HEK293T (cell line): ENCODE results near the gene GAP43.

Source experiments
- CTCF ChIA-PET: fragments of 350-600 bp; formaldehyde crosslinking; extraction: SDS; loops from one replicate; lab custom pipeline; 2021; ENCODE audit warnings: antibody characterized with exemption, inconsistent platforms; lab: Yijun Ruan, JAX
- POLR2A ChIA-PET: fragments of 350-600 bp; formaldehyde crosslinking; extraction: SDS; loops from one replicate; lab custom pipeline; 2020; ENCODE audit warnings: antibody characterized with exemption, inconsistent platforms; lab: Yijun Ruan, JAX
- DNase-seq: peaks from one replicate; pipeline ENCODE4 v3.0.0; 2012; ENCODE audit warnings: mixed read lengths; ENCODE audit errors: extremely low spot score
- ARNT ChIP-seq: fragments of 450-650 bp; IDR thresholded peaks from 2 replicates; pipeline ENCODE4 v1.6.1; 2017; ENCODE audit warnings: mild to moderate bottlenecking
- BHLHE40 ChIP-seq: fragments of 450-650 bp; IDR thresholded peaks from 2 replicates; pipeline ENCODE4 v1.6.1; 2016; ENCODE audit warnings: mild to moderate bottlenecking, moderate library complexity, borderline replicate concordance
- CTBP1 ChIP-seq: fragments of 450-650 bp; IDR thresholded peaks from 2 replicates; pipeline ENCODE4 v1.6.1; 2016; ENCODE audit warnings: borderline replicate concordance
- ELF4 ChIP-seq: fragments of 450-650 bp; IDR thresholded peaks from 2 replicates; pipeline ENCODE4 v1.6.1; 2017; ENCODE audit warnings: antibody characterized with exemption
- FOXA1 ChIP-seq: fragments of 450-650 bp; IDR thresholded peaks from 2 replicates; pipeline ENCODE4 v1.6.1; 2016; ENCODE audit warnings: mild to moderate bottlenecking
- FOXK2 ChIP-seq: fragments of 450-650 bp; IDR thresholded peaks from 2 replicates; pipeline ENCODE4 v1.6.1; 2016; ENCODE audit warnings: mild to moderate bottlenecking
- FOXM1 ChIP-seq: fragments of 450-650 bp; IDR thresholded peaks from 2 replicates; pipeline ENCODE4 v1.6.1; 2017; ENCODE audit warnings: mild to moderate bottlenecking, borderline replicate concordance
- HDGF ChIP-seq: fragments of 450-650 bp; IDR thresholded peaks from 2 replicates; pipeline ENCODE4 v1.6.1; 2017; ENCODE audit warnings: antibody characterized with exemption, borderline replicate concordance
- L3MBTL2 ChIP-seq: fragments of 450-650 bp; conservative IDR thresholded peaks from 2 replicates; pipeline ENCODE4 v1.6.1; 2016; ENCODE audit warnings: mild to moderate bottlenecking
- LEF1 ChIP-seq: fragments of 450-650 bp; IDR thresholded peaks from 2 replicates; pipeline ENCODE4 v1.6.1; 2017; ENCODE audit warnings: mild to moderate bottlenecking, borderline replicate concordance
- NFRKB ChIP-seq: fragments of 450-650 bp; IDR thresholded peaks from 2 replicates; pipeline ENCODE4 v1.6.1; 2016; ENCODE audit warnings: mild to moderate bottlenecking, moderate library complexity
- PKNOX1 ChIP-seq: fragments of 450-650 bp; IDR thresholded peaks from 2 replicates; pipeline ENCODE4 v1.6.1; 2016
- SP1 ChIP-seq: fragments of 450-650 bp; IDR thresholded peaks from 2 replicates; pipeline ENCODE4 v1.6.1; 2017
- SUZ12 ChIP-seq: fragments of 450-650 bp; IDR thresholded peaks from 2 replicates; pipeline ENCODE4 v1.6.1; 2016; ENCODE audit warnings: mild to moderate bottlenecking
- TARDBP ChIP-seq: fragments of 450-650 bp; IDR thresholded peaks from 2 replicates; pipeline ENCODE4 v1.6.1; 2016
- ZNF384 ChIP-seq: fragments of 450-650 bp; IDR thresholded peaks from 2 replicates; pipeline ENCODE4 v1.6.1; 2016

The GAP43 gene

GRCh38 chr3:115709093-115709492 is 85.8 kb downstream of the GAP43 start:
- CTCF ChIA-PET: interaction anchor here (0.7 kb wide), 1 partner anchor 158 kb away, joined by 3 read pairs; no protein-coding TSS in a partner anchor
- POLR2A ChIA-PET: no interaction called here
- TF ChIP-seq CTBP1: no peak
- TF ChIP-seq BHLHE40: no peak
- TF ChIP-seq TARDBP: no peak
- no peak for TF ChIP-seq PKNOX1
- TF ChIP-seq HDGF: no peak
- no peak for TF ChIP-seq FOXK2
- no peak for TF ChIP-seq FOXM1
- no peak for TF ChIP-seq L3MBTL2
- no peak for TF ChIP-seq SUZ12
- no peak for TF ChIP-seq ARNT
- no peak for DNase-seq

GRCh38 chr3:115709931-115710330 is 86.6 kb downstream of the GAP43 start:
- CTCF ChIA-PET: interaction anchor here (0.7 to 0.8 kb wide), 2 partner anchors 159 to 877 kb away, joined by 3 to 4 read pairs; no protein-coding TSS in a partner anchor
- TF ChIP-seq PKNOX1: no peak
- TF ChIP-seq SUZ12: no peak
- no peak for TF ChIP-seq L3MBTL2
- TF ChIP-seq ELF4: no peak
- no peak for TF ChIP-seq SP1
- no peak for TF ChIP-seq CTBP1
- no peak for TF ChIP-seq HDGF
- TF ChIP-seq BHLHE40: no peak
- TF ChIP-seq TARDBP: no peak
- TF ChIP-seq ZNF384: no peak
- TF ChIP-seq FOXK2: no peak
- no peak for TF ChIP-seq FOXA1
- no peak for TF ChIP-seq LEF1
- no peak for TF ChIP-seq FOXM1
- no peak for TF ChIP-seq NFRKB
- no peak for TF ChIP-seq ARNT
- DNase-seq: no peak

GRCh38 chr3:115710799-115711198 is 87.5 kb downstream of the GAP43 start:
- DNase-seq: no peak
- CTCF ChIA-PET: interaction anchor here (0.7 to 0.8 kb wide), 2 partner anchors 18 to 878 kb away, joined by 3 to 4 read pairs; no protein-coding TSS in a partner anchor
- POLR2A ChIA-PET: no interaction called here
- no peak for TF ChIP-seq CTBP1
- no peak for TF ChIP-seq SUZ12
- TF ChIP-seq HDGF: no peak
- TF ChIP-seq LEF1: no peak
- TF ChIP-seq ELF4: no peak

More at GRCh38 chr3:115709931-115710330, 86.6 kb downstream of the GAP43 start:
- POLR2A ChIA-PET: no interaction called here

DNA sequence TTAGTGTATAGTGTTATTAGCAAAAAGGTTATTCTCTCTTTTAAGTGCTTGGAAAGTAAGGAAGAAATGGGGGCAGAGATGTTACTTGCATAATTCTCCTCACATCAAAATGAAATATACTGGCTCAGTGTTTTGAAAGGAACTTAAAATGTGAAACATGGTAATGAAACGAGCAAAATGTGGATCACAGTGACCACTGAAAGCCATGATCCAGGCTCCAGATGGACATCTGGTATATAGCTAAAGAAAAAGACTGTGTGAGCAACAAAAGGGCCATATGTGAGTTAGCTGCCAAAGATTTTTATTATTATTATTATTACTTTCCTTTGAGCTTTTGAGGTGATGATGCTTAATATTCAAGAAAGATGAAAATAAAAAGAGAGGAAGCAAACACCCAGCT is 89.6 kb downstream of the GAP43 start:
- DNase-seq: no peak
- ChIA-PET CTCF (no interaction called here), POLR2A (no interaction called here)
- TF ChIP-seq ELF4 (no peak), LEF1 (no peak), FOXM1 (no peak), TARDBP (no peak), CTBP1 (no peak), FOXA1 (no peak), ZNF384 (no peak), ARNT (no peak), SP1 (no peak), SUZ12 (no peak), L3MBTL2 (no peak), BHLHE40 (no peak), HDGF (no peak), FOXK2 (no peak), PKNOX1 (no peak), NFRKB (no peak)

- CTCF ChIA-PET: no interaction called here
- DNase-seq: no peak
- POLR2A ChIA-PET: no interaction called here
- no peak for TF ChIP-seq ARNT
- no peak for TF ChIP-seq L3MBTL2
- no peak for TF ChIP-seq FOXA1
- no peak for TF ChIP-seq HDGF
- no peak for TF ChIP-seq LEF1
- no peak for TF ChIP-seq TARDBP
- TF ChIP-seq ELF4: no peak
- no peak for TF ChIP-seq NFRKB
- no peak for TF ChIP-seq SUZ12
- TF ChIP-seq CTBP1: no peak
- no peak for TF ChIP-seq BHLHE40
- no peak for TF ChIP-seq FOXM1
- TF ChIP-seq PKNOX1: no peak
- no peak for TF ChIP-seq ZNF384
- TF ChIP-seq FOXK2: no peak
- no peak for TF ChIP-seq SP1
Measured at GRCh38 chr3:115713284-115713683, 90.0 kb downstream of the GAP43 start.

GRCh38 chr3:115715241-115715745 is 92.0 kb downstream of the GAP43 start:
- TF ChIP-seq FOXA1: no peak
- no peak for TF ChIP-seq BHLHE40
- TF ChIP-seq FOXK2: no peak
- TF ChIP-seq ZNF384: no peak
- no peak for TF ChIP-seq ARNT
- no peak for DNase-seq
- ChIA-PET POLR2A (no interaction called here), CTCF (no interaction called here)
